GM12892 (cell line): ENCODE data around the gene KCNH1.

ENCODE experiments used
- POLR2A ChIP-seq: IDR thresholded peaks from 2 replicates; pipeline ENCODE4 v1.6.1; 2011; ENCODE audit warnings: low read depth, low read length, control low read depth
- TAF1 ChIP-seq: IDR thresholded peaks from 2 replicates; pipeline ENCODE4 v1.6.1; 2011; ENCODE audit warnings: low read depth, mild to moderate bottlenecking, control low read depth, low read length, borderline replicate concordance

- TF ChIP-seq POLR2A = no peak
- TF ChIP-seq TAF1 = no peak
Measured at GRCh38 chr1:210978316-210978973, 155.5 kb downstream of the KCNH1 start.
